HG03342 (cell line): Measurements from ENCODE around the gene HBD.
A peak's percentile ranks its signal among the peaks of the same experiment; 100 is the strongest.
"Not testable (repeated sequence)": the region's sequence is repeated elsewhere in the genome, so short reads cannot be mapped to it uniquely, and the experiment has no call there.

Experiments used
- ATAC-seq: cut with Tn5 transposase; IDR thresholded peaks from one replicate; pipeline ENCODE4 v1.9.1; 2021; ENCODE audit warnings: mild to moderate bottlenecking, moderate library complexity; ENCODE audit not compliant: unreplicated experiment

HBD gene

GRCh38 chr11:5253440-5253839 lies 19.2 kb upstream of the HBD start:
- not testable (repeated sequence) for ATAC-seq

GRCh38 chr11:5252919-5253265 lies 18.6 kb upstream of the HBD start:
- ATAC-seq, result no peak

GRCh38 chr11:5252192-5252918 lies 18.1 kb upstream of the HBD start:
- no peak for ATAC-seq

GRCh38 chr11:5251746-5252145 lies 17.5 kb upstream of the HBD start:
- ATAC-seq, result no peak

- no peak for ATAC-seq
These were observed 16.4 kb upstream of the HBD start for GRCh38 chr11:5250543-5251204.

GRCh38 chr11:5249807-5250396 lies 15.6 kb upstream of the HBD start, which contains the start of gene HBG1:
TSS of gene HBG1 (minus strand) at chr11:5249857. CDS start at chr11:5249804, 53 bp downstream.
- not testable (repeated sequence) for ATAC-seq

GRCh38 chr11:5248498-5248897 lies 14.2 kb upstream of the HBD start:
- not testable (repeated sequence) for ATAC-seq

- no peak for ATAC-seq
These were observed 13.3 kb upstream of the HBD start for GRCh38 chr11:5247472-5248192.

- ATAC-seq, result no peak
These were observed 12.6 kb upstream of the HBD start for GRCh38 chr11:5246772-5247471.

GRCh38 chr11:5245155-5245554 lies 10.9 kb upstream of the HBD start:
- no peak for ATAC-seq

GRCh38 chr11:5243816-5244180 lies 9.5 kb upstream of the HBD start:
- ATAC-seq, result no peak

- ATAC-seq, result peak; percentile 63
These were observed 8.9 kb upstream of the HBD start for GRCh38 chr11:5242933-5243815.

GRCh38 chr11:5242208-5242607 lies 7.9 kb upstream of the HBD start:
- no peak for ATAC-seq

GRCh38 chr11:5241458-5241857 lies 7.2 kb upstream of the HBD start:
- ATAC-seq, result no peak

GRCh38 chr11:5240458-5240857 lies 6.2 kb upstream of the HBD start:
- ATAC-seq, result no peak

- ATAC-seq, result no peak
These were observed 5.8 kb upstream of the HBD start for GRCh38 chr11:5240056-5240455.

GRCh38 chr11:5239046-5239445 lies 4.8 kb upstream of the HBD start:
- no peak for ATAC-seq

- ATAC-seq, result no peak
These were observed 4.2 kb upstream of the HBD start for GRCh38 chr11:5238486-5238885.

- ATAC-seq, result no peak
These were observed 3.1 kb upstream of the HBD start for GRCh38 chr11:5237420-5237819.
